ENCODE results near the gene GALNTL6. TPM values are rescaled to one million over a fixed set of nuclear protein-coding genes. Genes with fewer than 3 reads are reported as not detected.

The GALNTL6 gene
- total and polyA plus RNA-seq, 9 of the 15 experiments (the other 6 are each of a cell fraction or from before 2014, with no cell fraction given) = 0.18 to 0.50 (median 0.29) TPM

- no peak for FAIRE-seq
- in situ Hi-C loops (cut with MboI) = no loop called here
- Histone ChIP-seq H3K27ac (ENCODE audit: extremely low read depth, low read depth, low read length) (no peak overlapping the region), H3K9me1 (ENCODE audit: control insufficient read depth, insufficient read depth, low read length) (no peaks in the 10 kb centered on the region), H3K9ac (ENCODE audit: insufficient read depth in 1 of 2, low read depth in 2 of 2, low read length in 2 of 2) (no peak overlapping the region), H3K4me3 (no peak overlapping the region), H3K9me3 (replicated peaks; ENCODE audit: control insufficient read depth, insufficient read depth, low read depth, low read length) (no peaks in the 10 kb centered on the region), H4K20me1 (replicated peaks; ENCODE audit: control insufficient read depth, insufficient read depth, low read length) (no peaks in the 10 kb centered on the region), H3K79me2 (ENCODE audit: control insufficient read depth, insufficient read depth, low read length) (no peaks in the 10 kb centered on the region), H2AFZ (ENCODE audit: low read depth, low read length) (no peak overlapping the region), H3K27me3 (ENCODE audit: control insufficient read depth in 2 of 2, insufficient read depth in 2 of 2, low read length in 2 of 2) (no peaks in the 10 kb centered on the region), H3K4me1 (replicated peaks in 1 of 2; ENCODE audit: control insufficient read depth in 2 of 2, insufficient read depth in 2 of 2, low read length in 2 of 2) (no peaks in the 10 kb centered on the region), H3K36me3 (ENCODE audit: control insufficient read depth, insufficient read depth, low read length) (no peaks in the 10 kb centered on the region), H3K4me2 (ENCODE audit: insufficient read depth, low read length) (no peak overlapping the region)
- CTCF ChIA-PET (ENCODE audit: low intra/inter-chr PET ratio) = no interaction called here
- POLR2A ChIA-PET = interaction anchor here (0.6 kb wide), 1 partner anchor 15 kb away, joined by 3 read pairs; no protein-coding TSS in a partner anchor
- TF ChIP-seq ATF2 (CRISPR knock-in tag; IDR thresholded peaks at IDR 0.05) = no peak
- TF ChIP-seq THRAP3 (IDR thresholded peaks at IDR 0.05; ENCODE audit: borderline replicate concordance) = no peak
- TF ChIP-seq MYC (IDR thresholded peaks at IDR 0.05; ENCODE audit: low read depth, low read length) = no peak
- no peak for TF ChIP-seq MYC (CRISPR knock-in tag; IDR thresholded peaks at IDR 0.05; ENCODE audit: borderline replicate concordance, low read depth)
- no peak for TF ChIP-seq E4F1 (CRISPR knock-in tag; IDR thresholded peaks at IDR 0.05; ENCODE audit: borderline replicate concordance)
- no peak for TF ChIP-seq KAT8 (IDR thresholded peaks at IDR 0.05; ENCODE audit: low read depth)
- no peak for TF ChIP-seq ELK3 (CRISPR knock-in tag; IDR thresholded peaks at IDR 0.05)
- TF ChIP-seq YY1 (IDR thresholded peaks at IDR 0.05; ENCODE audit: borderline replicate concordance in 1 of 3, control insufficient read depth in 1 of 3, extremely low read depth in 1 of 3, insufficient read depth in 3 of 3, insufficient read length in 1 of 3, insufficient replicate concordance in 2 of 3, low read depth in 1 of 3, low read length in 2 of 3) = no peak
- no peak for TF ChIP-seq TEAD1 (CRISPR knock-in tag; IDR thresholded peaks at IDR 0.05)
- no peak for TF ChIP-seq RBM39 (optimal IDR thresholded peaks at IDR 0.05; ENCODE audit: low read depth, low read length)
- TF ChIP-seq ZNF592 (IDR thresholded peaks at IDR 0.05) = no peak
- TF ChIP-seq BHLHE40 (IDR thresholded peaks at IDR 0.05; ENCODE audit: low read length) = no peak
- ATAC-seq = no peak
- no peak for DNase-seq (ENCODE audit: extremely low read depth in 1 of 4, low spot score in 3 of 4)
- intact Hi-C loops (cut with micrococcal nuclease) = no loop called here
- WGBS (ENCODE audit: insufficient coverage, low coverage, missing lambda C conversion rate) = 2% methylated on average over 4 of the region's 4 CpGs
- no TSS peak for BruUV-seq (replicated peaks)
Observed at GRCh38 chr4:171876636-171877035, 63.4 kb downstream of the GALNTL6 start.

All from K562 (cell line).